Suprapubic skin (tissue), 4 donors: ENCODE results near the gene RFX6.

Experiments
- CTCF ChIP-seq, 2 donors: fragments of 200-600 bp in 1 of 2; fragments of 450-650 bp in 1 of 2; sonication (generic) in 1 of 2; IDR thresholded peaks; one replicate each; pipeline ENCODE4 v1.5.1; 2016 to 2019; ENCODE audit warnings: antibody characterized with exemption in 2 of 2, mild to moderate bottlenecking in 1 of 2, moderate library complexity in 1 of 2
- EP300 ChIP-seq: sonication (generic); formaldehyde crosslinking; IDR thresholded peaks from one replicate; pipeline ENCODE4 v1.6.1; 2017; ENCODE audit warnings: antibody characterized with exemption
- POLR2A ChIP-seq, 2 donors: fragments of 450-650 bp; IDR thresholded peaks; one replicate each; pipeline ENCODE4 v1.6.1; 2017; ENCODE audit warnings: antibody characterized with exemption in 2 of 2, mild to moderate bottlenecking in 2 of 2, moderate library complexity in 2 of 2
- POLR2AphosphoS5 ChIP-seq, 3 donors: sonication (generic); formaldehyde crosslinking; IDR thresholded peaks; one replicate each; pipeline ENCODE4 v1.6.1; 2017; ENCODE audit warnings: antibody characterized with exemption in 3 of 3

DNA sequence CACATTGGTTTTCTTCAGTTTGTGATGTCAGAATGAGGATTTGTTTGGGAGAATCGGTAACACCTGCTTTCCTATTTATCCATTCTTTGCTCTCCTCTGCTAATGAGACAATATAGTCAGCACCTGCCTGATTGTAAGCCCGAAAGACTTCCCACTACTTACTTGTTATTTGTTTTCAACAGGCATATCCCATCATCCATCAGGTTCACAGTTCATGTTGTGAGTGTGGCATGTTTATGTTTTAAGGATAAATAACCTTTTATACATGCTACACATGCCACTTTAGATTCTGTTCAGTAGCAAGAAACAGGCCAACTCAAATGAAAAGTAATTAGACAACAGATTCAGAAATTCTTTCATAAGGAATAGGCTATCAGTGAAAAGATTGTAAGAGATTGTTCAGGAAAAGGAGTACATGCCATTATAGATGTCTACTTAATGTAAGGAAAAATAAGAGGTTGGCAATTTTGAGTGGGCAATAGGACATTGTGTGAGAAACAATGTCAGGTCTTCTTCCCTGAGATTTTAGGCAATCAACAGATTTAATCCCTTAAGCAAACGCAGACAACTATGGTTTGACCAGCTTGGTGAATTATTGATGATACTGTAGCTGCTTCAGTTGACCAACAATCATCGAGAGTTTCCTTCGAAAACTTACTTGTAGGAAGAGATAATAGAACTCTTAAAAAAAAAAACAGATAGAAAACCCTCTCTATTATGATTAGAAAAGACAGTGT is 40.3 kb upstream of the RFX6 start:
- no peak for TF ChIP-seq POLR2A (IDR thresholded peaks at IDR 0.05)
- no peak for TF ChIP-seq CTCF (IDR thresholded peaks at IDR 0.05)
- TF ChIP-seq EP300: no peak
- TF ChIP-seq POLR2AphosphoS5 (IDR thresholded peaks at IDR 0.05): no peak
